NCI-H2196 treated with DMSO at 0.1 percent for 48 hours (cell line): ENCODE measurements around the gene TJP1.
"Not testable (repeated sequence)": the region's sequence is repeated elsewhere in the genome, so short reads cannot be mapped to it uniquely, and the experiment has no call there.

Experiments used
- DNase-seq: peaks from one replicate; lab custom pipeline; 2025; ENCODE audit not compliant: unreplicated experiment; lab: John Stamatoyannopoulos, UW

TJP1 gene

DNA sequence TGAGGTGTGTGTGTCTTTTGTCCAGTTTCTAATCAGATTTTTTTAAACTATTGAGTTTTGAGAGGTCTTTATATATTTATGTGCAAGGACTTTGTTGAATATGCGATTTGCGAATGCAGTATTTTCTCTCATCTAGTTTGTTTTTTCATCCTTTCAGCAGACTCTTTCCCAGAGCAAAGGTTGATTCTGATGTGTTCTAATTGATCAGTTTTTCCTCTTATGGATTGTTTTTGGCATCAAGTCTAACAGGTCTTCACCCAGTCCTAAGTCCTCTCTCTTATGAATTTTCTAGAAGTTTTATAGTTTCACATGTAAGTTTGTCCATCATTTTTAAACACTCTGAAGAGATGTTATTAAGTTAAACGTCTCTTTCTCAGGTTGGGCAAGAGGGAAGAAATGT is 17.8 kb upstream of the TJP1 start:
- no peak for DNase-seq

GRCh38 chr15:29838352-29839010 is 16.2 kb upstream of the TJP1 start:
- no peak for DNase-seq

- DNase-seq = no peak
These were observed 13.0 kb upstream of the TJP1 start for GRCh38 chr15:29835301-29835700.

DNA sequence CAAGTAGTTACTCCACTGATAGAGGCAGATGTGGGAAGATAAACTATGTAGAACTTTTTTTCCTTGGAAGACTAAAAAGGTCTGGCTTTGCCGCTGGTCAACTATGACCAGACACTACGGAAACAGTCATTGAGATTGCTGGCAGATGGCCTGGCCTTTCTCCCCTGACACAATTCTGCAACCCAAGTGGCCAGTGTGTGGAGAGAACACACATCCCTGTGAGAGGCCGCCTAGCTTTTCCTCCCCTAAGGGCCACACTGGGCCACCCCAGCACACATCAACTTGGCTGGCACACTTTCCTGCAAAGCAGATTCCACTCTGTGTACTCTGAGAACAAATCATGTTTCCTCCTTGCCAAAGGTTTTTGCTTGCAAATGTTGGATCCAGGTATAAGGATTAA is 10.4 kb upstream of the TJP1 start:
- DNase-seq = no peak

GRCh38 chr15:29826908-29827820 is 4.9 kb upstream of the TJP1 start:
- DNase-seq = no peak

GRCh38 chr15:29825227-29825626 is 3.0 kb upstream of the TJP1 start:
- no peak for DNase-seq

DNA sequence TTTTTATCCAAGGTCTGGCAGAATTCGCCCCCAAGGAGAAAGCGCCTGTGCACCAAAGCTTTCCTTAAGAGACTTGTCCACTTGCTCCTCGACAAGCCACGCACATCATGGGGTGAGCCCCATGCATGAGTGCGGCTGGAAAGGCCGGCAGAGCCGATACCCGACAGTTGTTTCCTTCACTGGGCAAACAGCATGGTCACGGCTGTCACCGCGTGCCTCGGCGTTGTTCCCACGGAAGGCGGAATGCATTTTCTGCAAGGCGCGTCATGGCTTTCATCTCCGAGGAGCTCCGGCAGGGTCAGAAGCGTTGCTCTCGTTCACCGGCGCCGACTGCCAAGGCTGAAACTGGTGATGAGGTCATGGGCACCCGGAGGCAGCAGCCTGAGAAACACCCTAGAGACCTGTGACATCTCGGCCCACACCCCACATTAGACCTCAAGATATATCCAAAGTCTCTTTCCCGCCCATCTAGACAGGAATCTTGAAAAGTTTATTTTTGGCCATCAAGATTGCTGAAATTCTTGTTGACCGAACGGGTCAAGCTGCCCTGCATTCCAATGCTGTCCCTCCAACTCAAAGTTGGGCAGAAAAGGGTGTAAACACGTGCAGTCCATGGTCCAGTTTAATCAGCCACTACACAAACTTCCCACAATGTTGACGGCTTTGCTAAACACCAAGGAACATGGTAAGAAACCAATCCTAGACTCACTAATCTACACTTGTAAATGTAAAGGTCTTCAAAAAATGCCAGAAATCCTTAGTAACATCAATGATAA is 604 bp upstream of the TJP1 start:
- no peak for DNase-seq

DNA sequence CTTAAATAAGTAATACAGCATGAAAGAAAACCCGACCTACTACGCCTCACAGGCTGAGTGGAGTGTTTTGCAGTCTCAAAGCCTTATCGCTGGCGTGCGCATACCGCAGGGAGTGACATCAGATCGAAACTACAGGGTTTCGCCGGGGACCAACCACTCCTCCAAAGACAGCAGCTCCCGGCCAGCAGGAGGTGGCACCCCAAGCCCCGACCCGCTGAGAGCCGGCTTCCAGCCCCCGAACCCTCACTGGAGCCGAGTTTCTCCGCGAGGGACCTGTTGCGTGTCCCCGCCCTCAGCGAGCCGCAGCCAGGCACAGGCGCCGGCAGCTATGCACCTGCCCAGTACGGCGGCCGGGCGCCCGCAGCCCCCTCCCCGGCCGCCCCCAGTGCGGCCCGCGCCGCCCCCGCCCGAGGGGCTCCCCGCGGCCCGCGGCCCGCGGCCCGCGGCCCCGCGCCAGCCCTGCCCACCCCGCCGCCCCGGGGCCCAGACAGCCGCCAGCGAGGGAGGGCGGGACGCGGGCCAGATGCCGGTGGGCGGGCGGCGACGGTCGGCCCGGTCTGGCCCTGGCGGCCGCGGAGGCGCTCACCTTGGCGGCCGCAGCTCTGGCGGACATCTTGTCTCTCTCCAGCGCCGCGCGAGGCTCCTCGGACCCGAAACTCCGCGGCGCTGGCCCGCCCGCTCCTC is 710 bp downstream of the TJP1 start:
- no peak for DNase-seq

- DNase-seq = no peak
These were observed 1.7 kb downstream of the TJP1 start for GRCh38 chr15:29820394-29821154.

DNA sequence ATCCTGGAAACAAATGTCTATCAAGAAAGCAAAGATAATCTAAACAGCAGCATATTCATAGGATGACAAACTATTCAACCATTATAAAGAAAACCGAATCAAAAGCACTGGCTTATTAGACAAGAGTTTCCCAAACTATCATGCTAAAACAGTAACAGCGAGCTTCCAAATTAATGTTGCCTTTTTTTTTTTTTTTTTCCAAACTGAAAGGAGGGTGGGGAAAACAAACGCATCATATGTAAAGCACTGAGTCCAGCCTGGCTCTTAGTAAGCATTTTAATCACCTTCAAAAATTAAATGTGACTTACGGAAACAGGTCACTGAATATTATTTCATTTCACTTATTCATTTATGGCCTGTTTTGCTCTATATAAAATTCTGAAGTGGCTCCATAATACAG is 2.3 kb downstream of the TJP1 start:
- DNase-seq = no peak

DNA sequence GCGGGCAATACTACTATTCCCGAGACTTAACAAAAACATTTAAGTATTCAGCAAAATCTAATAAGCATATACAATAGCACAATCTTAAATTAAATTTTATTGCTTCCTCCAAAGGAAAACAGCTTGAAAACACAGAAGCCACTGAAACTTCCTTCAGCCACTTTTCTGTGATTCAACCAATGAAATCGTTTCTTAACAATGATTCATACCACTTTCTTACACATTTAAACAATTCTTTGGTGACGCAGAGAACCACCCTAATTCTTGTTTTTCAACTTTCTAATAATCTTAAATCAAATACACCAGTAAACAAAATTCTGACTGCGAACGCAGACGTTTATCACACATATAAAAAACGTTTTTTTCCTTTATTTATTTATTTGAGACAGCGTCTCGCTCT is 4.1 kb downstream of the TJP1 start:
- DNase-seq = no peak

DNA sequence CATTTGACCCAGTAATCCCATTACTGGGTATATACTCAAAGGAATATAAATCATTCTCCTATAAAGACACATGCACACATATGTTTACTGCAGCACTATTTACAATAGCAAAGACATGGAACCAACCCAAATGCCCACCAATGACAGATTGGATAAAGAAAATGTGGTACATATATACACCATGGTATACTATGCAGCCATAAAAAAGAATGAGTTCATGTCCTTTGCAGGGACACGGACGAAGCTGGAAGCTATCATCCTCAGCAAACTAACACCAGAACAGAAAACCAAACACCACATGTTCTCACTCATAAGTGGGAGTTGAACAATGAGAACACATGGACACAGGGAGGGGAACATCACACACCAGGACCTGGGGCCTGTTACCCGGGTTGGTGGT is 4.8 kb downstream of the TJP1 start:
- not testable (repeated sequence) for DNase-seq

- no peak for DNase-seq
These were observed 7.1 kb downstream of the TJP1 start for GRCh38 chr15:29815000-29815710.

DNA sequence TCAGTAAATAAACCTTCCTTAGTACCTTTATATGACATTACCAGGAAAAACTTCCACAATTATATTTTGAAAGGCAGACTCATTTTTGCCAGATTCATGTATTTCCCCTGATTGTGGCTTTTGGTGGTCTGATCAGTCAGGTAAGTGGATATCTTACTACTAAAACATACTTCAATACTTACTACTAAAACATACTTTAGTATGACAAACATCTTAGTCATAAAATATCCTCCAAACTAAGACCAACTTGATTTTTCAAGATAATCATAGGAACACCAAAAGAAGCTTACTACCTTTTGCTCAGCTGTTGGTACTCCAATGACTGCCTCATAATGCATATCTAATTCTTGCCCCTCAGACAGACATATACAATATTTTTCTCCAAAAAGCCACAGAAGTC is 9.3 kb downstream of the TJP1 start:
- no peak for DNase-seq

- DNase-seq = no peak
These were observed 9.9 kb downstream of the TJP1 start for GRCh38 chr15:29812384-29812694.

- DNase-seq = no peak
These were observed 10.4 kb downstream of the TJP1 start for GRCh38 chr15:29811691-29812383.

GRCh38 chr15:29805708-29806104 is 16.6 kb downstream of the TJP1 start:
- DNase-seq = no peak

GRCh38 chr15:29805043-29805707 is 17.1 kb downstream of the TJP1 start:
- DNase-seq = no peak

GRCh38 chr15:29802411-29802810 is 19.9 kb downstream of the TJP1 start:
- DNase-seq = no peak
